Left renal cortex interstitium (tissue), 4 donors: ENCODE measurements around the gene TMEM154. TPM values are rescaled to one million over a fixed set of nuclear protein-coding genes. Genes with fewer than 3 reads are reported as not detected.

Source experiments
- DNase-seq, 4 donors: peaks; one replicate each; pipeline ENCODE4 v3.0.0-alpha.2; 2013; ENCODE audit warnings: low read depth in 4 of 4, low spot score in 2 of 4, missing footprints in 1 of 4
- polyA plus RNA-seq, 4 donors: library from polyadenylated mRNA; unstranded; fragments of 120-200 nt; gene quantifications; one replicate each; pipeline ENCODE4 v1.2.1, GENCODE V29; 2013; ENCODE audit not compliant: insufficient read length in 4 of 4

TMEM154 gene
- polyA plus RNA-seq = 1 to 10 TPM in 2 of 4 donors, under 1 TPM in 2; 0.62 to 1.7 (median 1.3) TPM

GRCh38 chr4:152679414-152680281 is at the start of gene TMEM154:
TSS of gene TMEM154 (minus strand) at chr4:152679997. CDS start at chr4:152679933, 64 bp downstream.
- peak; percentile 26 to 56 (median 42) for DNase-seq

- no peak for DNase-seq
Observed at GRCh38 chr4:152729466-152729865, 49.7 kb upstream of the TMEM154 start.

- DNase-seq = no peak
Observed at GRCh38 chr4:152728343-152728742, 48.5 kb upstream of the TMEM154 start.

- no peak for DNase-seq
Observed at GRCh38 chr4:152727784-152728183, 48.0 kb upstream of the TMEM154 start.

GRCh38 chr4:152724494-152724893 is 44.7 kb upstream of the TMEM154 start:
- DNase-seq = no peak

- DNase-seq = no peak
Observed at GRCh38 chr4:152723236-152723635, 43.4 kb upstream of the TMEM154 start.

GRCh38 chr4:152719801-152720556 is 40.2 kb upstream of the TMEM154 start:
- no peak for DNase-seq

GRCh38 chr4:152719291-152719690 is 39.5 kb upstream of the TMEM154 start:
- DNase-seq = no peak

GRCh38 chr4:152715076-152715475 is 35.3 kb upstream of the TMEM154 start:
- no peak for DNase-seq

GRCh38 chr4:152713951-152714705 is 34.3 kb upstream of the TMEM154 start:
- DNase-seq = no peak

GRCh38 chr4:152709675-152710438 is 30.1 kb upstream of the TMEM154 start:
- DNase-seq = no peak

GRCh38 chr4:152708796-152709195 is 29.0 kb upstream of the TMEM154 start:
- no peak for DNase-seq

GRCh38 chr4:152708361-152708760 is 28.6 kb upstream of the TMEM154 start:
- DNase-seq = no peak

GRCh38 chr4:152707632-152708031 is 27.8 kb upstream of the TMEM154 start:
- DNase-seq = no peak

GRCh38 chr4:152705903-152706302 is 26.1 kb upstream of the TMEM154 start:
- no peak for DNase-seq

GRCh38 chr4:152704788-152705187 is 25.0 kb upstream of the TMEM154 start:
- no peak for DNase-seq

- no peak for DNase-seq
Observed at GRCh38 chr4:152700151-152700550, 20.4 kb upstream of the TMEM154 start.

GRCh38 chr4:152699313-152699712 is 19.5 kb upstream of the TMEM154 start:
- no peak for DNase-seq

GRCh38 chr4:152698089-152698499 is 18.3 kb upstream of the TMEM154 start:
- DNase-seq = no peak
